Measurements from ENCODE around the gene PRKACA.

The PRKACA gene

GRCh38 chr19:14117668-14118164 lies at the start of gene PRKACA:
TSS of gene PRKACA (minus strand) at chr19:14117762. CDS start at chr19:14117547, 215 bp downstream.
- DNase-seq = peak; percentile 94 to 96

- DNase-seq = no peak
Measured at GRCh38 chr19:14166999-14167575, 49.5 kb upstream of the PRKACA start.

DNA sequence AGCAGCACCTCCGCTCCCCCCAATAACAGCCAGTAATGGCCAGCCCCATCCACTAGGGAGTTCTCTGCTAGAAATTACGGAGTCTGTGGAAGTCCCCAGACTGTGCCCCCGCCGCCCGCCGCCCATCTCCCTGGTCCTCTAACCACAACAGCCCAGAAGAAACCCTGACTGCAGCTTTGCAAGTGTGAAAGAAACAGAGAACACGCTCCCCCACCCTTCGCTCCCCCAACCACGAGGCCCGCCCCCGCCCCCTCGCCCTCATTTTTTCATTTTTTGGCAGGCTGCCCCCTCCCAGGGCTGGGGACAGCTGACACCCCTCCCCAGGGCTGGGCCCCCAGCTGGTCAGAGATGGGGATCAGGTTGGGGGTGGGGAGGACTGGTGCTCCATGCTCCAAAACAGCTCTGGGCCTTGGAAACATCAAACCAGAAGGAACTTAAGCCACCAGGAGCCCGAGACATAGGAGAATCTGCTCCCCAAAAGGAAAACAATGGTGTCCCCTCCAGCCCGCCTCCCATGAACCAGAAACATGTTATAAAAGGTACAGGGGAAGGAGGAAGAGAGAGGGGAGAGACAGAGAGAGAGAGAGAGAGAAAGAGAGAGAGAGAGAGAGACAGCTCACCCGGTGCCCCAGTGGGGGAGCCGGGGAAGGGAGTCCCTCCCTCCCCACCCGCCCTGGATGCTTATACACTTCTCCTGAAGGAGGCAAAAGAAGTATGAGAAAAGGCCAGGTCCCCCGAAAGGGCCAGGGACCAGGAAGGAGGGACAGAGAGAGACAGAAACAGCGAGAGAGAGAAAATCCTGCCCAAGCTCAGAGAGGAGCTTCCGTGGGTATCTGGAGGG lies 48.6 kb upstream of the PRKACA start:
- DNase-seq = no peak

GRCh38 chr19:14164724-14165493 lies 47.3 kb upstream of the PRKACA start:
- DNase-seq = no peak

GRCh38 chr19:14164082-14164481 lies 46.5 kb upstream of the PRKACA start:
- no peak for DNase-seq

GRCh38 chr19:14162871-14163297 lies 45.3 kb upstream of the PRKACA start:
- DNase-seq = no peak

DNA sequence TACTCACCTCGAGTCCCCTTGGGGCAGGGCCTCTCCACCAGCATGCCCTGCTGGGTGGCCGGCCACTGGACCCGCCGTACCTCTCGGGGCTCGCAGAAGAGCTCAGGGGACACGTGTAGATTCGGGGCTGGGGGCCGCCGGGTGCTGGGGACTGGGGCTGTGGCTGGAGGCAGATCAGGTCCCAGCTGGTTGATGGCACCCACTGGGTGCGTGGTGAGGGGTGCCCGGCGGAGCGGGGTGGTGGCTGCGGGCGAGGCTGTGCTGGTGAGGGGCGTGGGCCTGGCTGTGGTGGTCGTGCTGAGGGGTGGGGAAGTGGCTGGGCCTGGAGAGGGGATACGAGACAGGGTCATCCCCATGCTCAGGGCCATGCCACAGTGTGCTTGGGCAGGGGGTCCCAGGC lies 43.7 kb upstream of the PRKACA start:
- no peak for DNase-seq

- DNase-seq = no peak
Measured at GRCh38 chr19:14160017-14160703, 42.6 kb upstream of the PRKACA start.

DNA sequence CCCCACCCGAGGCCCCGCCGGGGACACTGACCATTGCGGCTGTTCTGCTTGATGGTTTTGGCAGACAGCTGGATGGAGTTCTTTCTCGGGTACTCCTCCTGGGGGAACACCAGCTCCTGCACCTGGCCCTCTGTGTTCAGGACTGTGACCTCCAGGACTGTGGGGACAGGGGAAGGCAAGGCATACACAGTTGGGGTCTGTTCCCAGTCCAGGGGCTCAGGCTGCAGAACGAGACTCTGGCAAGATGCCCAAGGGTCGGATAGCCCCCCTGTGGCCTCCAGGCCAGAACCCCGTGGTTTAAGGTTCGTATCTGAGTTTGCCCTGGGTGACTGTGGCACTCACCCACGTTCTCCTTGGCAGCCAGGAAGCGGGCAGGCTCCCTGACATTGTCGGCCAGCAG lies 41.5 kb upstream of the PRKACA start:
- no peak for DNase-seq

GRCh38 chr19:14158276-14159023 lies 40.9 kb upstream of the PRKACA start:
- DNase-seq = no peak

DNA sequence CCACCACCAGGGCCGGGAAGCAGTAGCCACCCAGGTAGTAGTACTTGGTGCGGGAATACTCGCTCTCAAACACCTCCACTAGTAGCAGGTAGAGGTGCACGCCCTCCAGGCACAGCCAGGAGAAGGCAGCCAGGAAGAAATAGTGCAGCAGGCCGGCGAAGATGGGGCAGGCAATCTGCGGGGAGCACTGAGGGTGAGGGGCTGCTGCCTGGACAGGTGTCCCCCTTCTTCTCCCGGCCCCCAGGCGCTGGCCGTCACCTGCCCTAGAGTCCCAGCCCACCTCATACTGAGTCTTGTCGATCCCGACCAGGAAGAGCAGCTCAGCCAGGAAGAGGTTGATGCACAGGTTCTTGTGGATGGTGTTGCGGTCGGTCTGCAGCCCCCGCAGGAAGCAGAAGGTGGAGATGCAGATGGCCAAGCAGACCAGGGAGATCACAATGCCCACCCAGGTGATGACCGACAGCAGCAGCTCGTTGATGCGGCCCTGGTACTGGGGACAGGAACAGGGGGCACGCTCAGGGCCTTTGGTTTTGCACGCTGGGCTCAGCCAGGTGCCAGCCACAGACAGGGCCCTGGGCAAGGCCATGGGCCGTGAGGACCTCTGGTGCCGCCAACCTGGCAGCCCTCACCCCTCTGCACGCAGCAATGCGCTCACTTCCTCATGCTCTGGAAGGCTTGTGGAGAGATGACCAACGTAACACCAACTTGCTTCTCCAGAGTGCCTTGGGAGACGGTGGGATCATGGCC lies 39.6 kb upstream of the PRKACA start:
- no peak for DNase-seq

- no peak for DNase-seq
Measured at GRCh38 chr19:14156122-14156521, 38.6 kb upstream of the PRKACA start.

- no peak for DNase-seq
Measured at GRCh38 chr19:14155371-14155770, 37.8 kb upstream of the PRKACA start.

DNA sequence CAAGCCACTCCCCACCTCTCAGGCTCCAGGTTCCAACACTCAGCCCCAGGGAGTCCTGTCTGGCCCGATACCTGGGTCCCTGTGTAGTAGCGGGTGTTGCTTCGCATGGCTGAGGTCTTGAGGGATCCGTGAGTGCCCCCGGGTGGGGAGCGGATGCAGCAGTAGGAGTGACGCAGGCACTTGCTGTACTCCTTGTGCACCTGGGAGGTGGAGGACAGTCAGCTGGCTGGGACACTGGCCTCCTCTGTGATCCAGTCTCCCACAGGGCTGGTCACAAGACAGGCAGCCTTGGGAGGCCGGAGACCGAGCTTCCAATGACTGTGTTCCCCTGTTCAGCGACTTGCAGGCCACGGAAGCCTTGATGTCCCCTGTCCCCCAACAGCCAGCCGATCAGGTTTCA lies 35.2 kb upstream of the PRKACA start:
- DNase-seq = no peak

DNA sequence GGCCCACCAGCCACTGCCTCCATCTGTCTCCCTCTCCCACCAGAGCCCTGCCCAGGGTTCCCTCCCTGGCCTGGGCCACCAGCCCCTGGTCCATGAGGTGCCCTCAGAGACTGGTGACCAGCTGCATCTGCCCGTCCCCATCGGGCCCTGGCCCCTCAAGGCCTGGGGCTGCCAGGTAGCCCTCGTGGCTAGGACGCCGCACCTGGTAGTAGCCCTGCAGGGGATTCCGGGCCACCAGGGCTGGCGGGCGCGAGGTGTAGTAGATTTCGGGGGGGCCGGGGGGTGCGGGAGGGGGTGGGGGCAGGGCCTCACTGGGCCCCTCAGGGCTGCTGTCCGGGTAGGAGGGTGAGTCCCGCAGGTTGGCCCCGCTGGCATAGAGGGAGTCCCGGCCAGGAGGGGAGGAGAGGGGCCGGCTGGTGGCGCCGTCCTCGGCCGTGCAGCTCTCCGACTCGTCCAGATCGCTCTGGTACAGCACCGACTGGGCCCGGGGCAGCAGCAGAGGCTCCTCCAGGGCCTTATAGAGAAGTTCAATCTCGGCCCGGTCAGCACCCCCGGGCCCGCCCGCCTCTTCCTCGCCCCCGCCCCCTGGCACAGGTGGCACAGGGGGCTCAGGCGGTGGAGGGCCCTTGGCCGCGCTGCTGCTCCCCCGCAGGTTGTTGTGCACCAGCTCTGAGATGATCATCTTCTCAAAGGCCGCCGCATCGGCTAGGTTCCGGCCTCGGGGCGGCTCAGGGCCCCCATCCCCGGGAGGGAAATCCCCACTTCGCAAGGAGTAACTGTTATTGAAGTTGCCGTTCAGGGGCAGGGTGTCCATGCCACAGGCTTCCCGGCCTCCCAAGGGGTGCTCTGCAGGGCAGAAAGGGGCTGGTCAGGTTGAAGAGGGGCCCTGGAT lies 33.5 kb upstream of the PRKACA start:
- no peak for DNase-seq

- DNase-seq = no peak
Measured at GRCh38 chr19:14150041-14150769, 32.6 kb upstream of the PRKACA start.

DNA sequence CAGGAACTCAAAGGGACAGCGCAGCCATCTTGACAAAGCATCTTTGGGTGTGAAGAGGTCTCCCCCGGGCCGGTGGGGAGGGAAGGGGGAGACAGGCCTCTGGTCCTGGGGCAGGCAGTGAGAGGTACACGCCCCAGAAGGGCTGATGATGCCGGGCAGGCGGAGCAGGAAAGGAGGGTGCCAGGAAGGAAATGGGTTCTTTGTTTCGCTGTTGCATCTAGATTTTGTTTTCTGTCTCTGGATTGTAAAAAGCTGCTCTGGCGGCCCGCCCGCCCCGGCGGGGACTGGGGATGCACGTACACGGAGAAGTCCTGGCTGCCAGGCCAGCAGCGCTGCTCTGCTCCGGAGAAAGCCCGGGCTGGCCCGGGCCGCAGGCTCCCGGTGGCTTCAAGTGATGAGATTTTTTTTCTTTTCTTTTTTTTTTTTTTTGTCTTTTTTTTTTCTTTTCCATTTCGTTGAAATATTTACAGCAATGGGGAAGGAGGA lies 32.0 kb upstream of the PRKACA start:
- DNase-seq = no peak

GRCh38 chr19:14148751-14149410 lies 31.3 kb upstream of the PRKACA start:
- no peak for DNase-seq
